Lung microvascular endothelial cell (primary cell): ENCODE data around the gene RBM15B. TPM values are rescaled to one million over a fixed set of nuclear protein-coding genes. Genes with fewer than 3 reads are reported as not detected.
"Not testable (repeated sequence)": the region's sequence is repeated elsewhere in the genome, so short reads cannot be mapped to it uniquely, and the experiment has no call there.

Experiments
- DNase-seq, 2 donors: peaks; one replicate each; pipeline versions ENCODE4 v3.0.0 to v3.0.0-alpha.2; 2010; ENCODE audit warnings: low read depth in 2 of 2
- total RNA-seq: library from RNA; depleted of rRNA; stranded (reverse); fragments of >200 nt; gene quantifications from 2 replicates; pipeline ENCODE4 v1.2.1, GENCODE V29; 2014

Gene RBM15B
- 24.2 and 30.8 TPM in 2 replicates for total RNA-seq

DNA sequence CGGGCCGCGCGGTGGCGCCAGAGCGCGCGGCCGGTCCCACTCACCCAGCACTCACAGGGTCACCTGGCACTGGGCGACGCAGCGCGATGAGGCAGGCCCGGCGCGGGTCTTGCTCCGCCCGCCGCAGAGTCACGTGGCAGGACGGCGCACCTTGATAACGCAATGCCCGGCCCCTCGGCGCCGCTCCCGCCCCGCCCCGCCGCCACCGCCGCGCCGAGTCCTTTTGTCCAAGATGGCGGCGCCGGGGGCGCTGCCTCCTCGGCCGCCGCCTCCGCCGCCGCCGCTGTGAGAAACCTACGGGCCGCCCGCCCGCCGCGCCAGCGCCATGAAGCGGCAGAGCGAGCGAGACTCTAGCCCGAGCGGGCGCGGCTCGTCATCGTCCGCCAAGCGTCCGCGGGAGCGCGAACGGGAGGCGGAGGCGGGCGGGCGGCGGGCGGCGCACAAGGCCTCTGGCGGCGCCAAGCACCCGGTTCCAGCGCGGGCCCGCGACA lies at the start of gene RBM15B:
Gene RBM15B, plus strand, starts transcription at position 211 of the 491 bp plus-strand sequence. Its CDS starts 115 bp downstream, at position 326.
- peak; percentile 97 to 99 for DNase-seq

DNA sequence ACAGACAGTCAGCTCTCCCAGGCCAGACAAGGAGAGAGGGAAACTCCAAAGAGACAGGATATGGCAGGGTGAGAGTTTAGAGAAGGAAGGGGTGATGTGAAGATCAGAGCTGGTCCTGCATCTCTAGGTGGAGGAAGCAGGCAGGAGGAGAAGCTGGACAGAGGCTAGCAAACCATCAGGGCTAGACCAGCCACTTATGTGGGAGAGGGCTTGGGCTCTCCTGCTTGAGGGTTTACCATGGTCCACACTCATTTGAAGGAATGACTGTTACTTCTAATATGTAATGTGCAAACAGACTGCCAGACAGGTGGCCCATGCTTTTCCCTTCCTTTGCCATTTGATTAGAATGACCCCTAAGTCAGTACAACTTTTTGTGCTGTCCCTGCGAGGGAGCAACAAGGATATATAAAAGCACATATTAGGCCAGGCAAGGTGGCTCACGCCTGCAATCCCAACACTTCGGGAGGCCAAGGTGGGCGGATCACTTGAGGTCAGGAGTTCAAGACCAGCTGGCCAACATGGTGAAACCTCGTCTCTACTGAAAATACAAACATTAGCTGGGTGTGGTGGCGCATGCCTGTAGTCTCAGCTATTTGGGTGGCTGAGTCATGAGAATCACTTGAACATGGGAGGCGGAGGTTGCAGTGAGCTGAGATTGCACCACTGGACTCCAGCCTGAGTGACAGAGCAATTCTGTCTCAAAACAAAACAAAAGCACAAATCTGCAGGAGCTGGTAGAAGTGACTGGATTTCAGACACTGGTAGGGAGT lies 47.0 kb upstream of the RBM15B start:
- DNase-seq, result peak in 1 of 2 donors; percentile 32

GRCh38 chr3:51350751-51351150 lies 40.3 kb upstream of the RBM15B start:
- no peak for DNase-seq

DNA sequence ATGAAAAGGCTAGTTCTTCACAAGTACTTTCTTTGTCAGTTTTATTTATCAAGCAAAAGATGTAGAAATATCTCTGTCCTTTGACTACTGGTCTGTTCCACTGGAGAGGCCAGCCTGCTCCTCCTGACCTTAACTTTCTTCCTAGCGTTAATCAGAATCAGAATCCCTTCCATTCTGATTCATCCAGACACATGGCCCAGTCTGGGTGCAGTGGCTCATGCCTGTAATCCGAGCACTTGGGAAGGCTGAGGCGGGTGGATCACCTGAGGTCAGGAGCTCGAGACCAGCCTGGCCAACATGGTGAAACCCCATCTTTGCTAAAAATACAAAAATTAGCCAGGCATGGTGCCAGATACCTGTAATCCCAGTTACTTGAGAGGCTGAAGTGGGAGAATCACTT lies 38.0 kb upstream of the RBM15B start:
- DNase-seq, result no peak

DNA sequence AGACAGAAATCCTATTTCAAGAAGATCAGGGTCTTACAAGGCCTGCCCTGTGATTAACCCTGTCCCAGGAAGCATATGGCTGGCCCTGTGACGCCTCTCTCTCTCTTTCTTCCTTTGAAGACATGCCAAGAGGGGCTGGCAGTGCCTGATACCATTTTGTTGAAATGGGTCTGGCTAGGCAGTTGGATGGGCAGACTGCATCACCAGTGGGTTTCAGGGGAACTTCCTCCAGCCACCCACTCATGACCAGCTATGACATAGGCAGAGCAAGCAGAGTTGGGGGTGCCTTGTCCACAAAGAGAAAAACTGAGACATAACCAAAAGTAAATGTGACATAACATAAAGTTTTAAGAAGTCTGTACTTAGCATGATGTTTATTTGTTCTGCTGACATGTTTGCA lies 37.4 kb upstream of the RBM15B start:
- no peak for DNase-seq

DNA sequence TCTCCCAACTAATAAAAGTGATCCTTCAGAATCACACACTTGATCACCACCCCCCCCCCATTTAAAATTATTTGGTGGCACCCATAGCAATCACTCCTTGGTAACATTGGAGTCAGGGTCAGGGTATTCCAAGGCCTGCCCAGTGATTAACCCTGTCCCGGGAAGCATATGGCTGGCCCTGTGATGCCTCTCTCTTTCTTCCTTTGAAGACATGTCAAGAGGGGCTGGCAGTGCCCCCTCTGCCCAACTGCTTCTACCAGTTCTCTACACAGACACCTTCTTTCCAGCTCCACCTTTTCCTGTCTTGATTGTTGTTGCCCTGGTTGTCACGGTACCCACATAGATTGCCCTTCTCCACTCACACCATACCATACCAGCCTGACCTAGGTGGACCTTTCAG lies 36.9 kb upstream of the RBM15B start:
- DNase-seq, result no peak

DNA sequence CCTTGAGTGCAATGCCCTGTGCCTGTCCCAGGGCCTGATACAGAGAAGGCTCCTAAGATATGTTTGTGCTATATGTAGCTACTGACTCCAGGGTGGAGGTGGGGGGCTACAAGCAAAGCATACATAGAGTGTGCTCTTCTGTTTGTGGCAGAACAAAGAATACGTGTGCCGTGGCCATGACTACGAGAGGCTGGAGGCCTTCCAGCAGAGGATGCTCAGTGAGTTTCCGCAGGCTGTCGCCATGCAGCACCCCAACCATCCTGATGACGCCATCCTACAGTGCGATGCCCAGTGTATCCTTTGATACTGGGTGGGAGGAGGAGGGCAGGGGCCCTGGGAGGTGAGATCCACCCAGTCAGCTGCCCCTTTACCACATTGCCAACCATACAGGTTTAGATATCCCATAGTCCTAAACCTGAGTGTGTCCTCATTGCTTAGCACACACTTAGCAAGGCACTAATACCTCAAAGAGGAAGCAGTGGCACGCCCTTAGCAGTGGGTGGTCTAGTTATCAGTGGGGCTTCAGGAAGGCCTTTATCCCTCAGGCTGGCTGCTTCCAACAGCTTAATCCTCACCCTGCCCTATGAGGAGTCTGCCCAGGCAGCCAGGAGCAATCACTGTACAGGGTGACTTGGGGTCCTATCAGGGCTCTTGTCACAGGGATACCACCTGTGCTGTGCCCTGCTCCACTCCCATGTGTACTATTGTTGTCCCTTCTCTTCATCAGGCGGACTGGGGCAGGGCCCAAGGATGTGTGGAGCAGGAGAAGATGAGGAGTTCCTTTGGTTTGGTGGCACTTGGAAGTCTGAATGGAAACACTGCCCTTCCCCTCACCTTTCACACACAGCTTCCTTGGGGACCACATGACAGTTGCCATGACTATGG lies 36.1 kb upstream of the RBM15B start:
- no peak for DNase-seq

DNA sequence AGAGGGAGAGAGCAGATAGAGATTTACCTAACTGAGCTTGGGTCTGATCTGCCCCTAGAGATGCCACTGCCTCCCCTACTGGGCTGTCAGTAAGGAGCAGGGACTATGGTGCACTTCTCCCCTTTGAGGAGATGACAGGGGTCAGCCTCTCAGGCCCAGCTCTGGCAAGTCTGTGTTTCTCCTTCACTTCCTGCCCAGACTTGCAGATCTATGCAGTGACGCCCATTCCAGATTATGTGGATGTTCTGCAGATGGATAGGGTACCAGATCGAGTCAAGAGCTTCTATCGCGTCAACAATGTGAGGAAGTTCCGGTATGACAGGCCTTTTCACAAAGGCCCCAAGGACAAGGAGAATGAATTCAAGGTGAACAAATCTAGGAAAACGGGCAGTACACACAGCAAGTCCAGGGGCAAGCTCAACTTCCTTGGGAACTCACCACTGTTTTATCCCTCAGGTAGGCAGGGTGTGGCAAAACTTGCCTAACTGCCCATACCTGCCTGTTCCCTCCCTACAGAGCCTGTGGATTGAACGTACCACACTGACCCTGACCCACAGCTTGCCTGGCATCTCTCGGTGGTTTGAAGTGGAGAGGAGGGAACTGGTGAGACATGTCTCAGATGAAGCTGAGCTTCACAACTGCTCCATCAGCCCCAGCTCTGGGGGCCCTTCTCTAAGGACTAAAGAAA lies 35.0 kb upstream of the RBM15B start:
- DNase-seq, result no peak

DNA sequence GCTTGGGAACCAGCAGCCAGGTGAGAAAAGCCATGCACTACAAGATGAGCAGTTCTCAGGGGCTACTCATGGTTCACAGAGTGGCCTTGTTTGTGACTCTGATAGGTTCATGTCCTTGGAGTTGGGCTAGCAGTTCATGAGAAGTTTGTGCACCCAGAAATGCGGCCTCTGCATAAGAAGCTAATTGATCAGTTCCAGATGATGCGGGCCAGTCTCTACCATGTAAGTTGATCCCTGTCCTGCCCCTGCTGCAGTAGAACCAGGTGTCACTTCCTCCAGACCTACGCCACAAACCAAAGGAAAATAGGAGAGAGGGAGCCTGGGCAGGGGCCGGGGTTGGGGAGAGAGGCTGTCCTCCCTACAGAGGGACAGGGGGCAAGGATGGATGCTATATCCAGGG lies 33.2 kb upstream of the RBM15B start:
- DNase-seq, result no peak

- no peak for DNase-seq
Measured at GRCh38 chr3:51358981-51359380, 32.1 kb upstream of the RBM15B start.

GRCh38 chr3:51360806-51361205 lies 30.3 kb upstream of the RBM15B start:
- no peak for DNase-seq

DNA sequence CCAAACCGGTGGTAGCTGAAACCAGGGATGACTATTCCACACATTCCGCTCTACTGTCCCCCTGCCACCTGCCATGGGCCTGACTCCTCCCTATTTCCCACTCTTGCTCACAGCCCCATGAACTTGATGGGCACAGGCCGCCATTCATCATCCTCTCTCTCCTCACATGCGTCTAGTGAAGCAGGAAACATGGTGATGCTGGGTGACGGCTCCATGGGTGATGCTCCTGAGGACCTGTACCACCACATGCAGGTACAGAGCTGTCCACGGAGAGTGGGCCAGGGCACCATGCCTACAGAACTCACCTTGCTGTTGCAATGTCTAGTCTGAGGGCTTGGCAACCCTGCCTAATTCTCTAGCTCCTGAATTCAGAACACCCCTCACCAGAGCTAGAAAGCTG lies 29.3 kb upstream of the RBM15B start:
- DNase-seq, result no peak

DNA sequence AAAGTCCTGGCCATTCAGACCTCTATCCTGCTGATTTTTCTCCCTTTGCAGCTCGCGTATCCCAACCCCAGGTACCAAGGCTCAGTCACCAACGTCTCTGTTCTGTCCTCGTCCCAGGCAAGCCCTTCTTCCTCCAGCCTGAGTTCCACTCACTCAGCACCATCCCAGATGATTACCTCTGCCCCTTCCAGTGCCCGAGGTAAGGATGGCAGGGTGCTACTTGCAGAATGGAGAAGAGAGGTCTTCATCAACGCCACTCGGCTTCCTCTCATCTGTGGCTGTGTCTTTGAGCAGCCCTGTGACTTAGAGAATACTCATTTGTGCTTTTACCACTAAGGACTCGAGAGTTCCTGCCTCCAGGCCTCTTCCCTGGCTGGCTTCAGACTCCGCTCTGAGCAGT lies 28.6 kb upstream of the RBM15B start:
- no peak for DNase-seq

DNA sequence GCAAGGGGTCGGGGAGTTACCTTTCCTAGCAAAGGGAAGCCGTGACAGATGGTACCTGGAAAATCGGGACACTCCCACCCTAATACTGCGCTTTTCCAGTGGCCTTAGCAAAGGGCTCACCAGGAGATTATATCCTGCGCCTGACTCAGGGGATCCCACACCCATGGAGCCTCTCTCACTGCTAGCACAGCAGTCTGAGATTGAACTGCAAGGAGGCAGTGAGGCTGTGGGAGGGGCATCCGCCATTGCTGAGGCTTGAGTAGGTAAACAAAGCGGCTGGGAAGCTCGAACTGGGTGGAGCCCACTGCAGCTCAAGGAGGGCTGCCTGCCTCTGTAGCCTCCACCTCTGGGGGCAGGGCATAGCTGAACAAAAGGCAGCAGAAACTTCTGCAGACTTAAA lies 22.8 kb upstream of the RBM15B start:
- DNase-seq, result not testable (repeated sequence)

DNA sequence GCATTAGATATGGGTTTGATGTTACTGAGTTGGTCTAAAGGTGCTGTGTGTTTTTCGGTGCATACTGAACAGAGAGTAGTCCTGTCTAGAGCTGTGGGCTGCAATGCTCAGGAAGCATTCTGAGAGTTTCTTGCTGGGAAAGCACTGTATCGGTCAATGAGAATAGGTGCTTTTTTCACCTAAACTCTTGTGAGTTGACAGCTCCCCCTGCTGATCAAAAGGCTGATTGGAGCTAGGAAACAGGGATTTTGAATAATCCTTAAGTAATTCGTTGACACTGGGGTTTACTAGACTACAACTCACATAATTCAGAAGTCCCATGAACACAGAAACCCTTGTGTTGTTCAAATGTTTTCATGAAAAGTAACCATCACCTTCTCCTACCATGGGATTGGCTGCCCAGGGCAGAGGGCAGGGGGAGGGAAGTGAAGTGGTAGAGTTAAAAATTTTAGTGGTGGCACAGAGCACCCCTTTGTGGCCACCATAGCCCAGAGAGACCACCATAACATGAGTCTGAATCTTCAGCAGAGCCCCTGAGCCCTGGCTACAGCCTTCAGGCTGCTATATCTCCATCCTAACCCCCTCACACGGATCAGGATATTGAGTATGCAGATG lies 19.0 kb upstream of the RBM15B start:
- peak; percentile 78 to 83 for DNase-seq

DNA sequence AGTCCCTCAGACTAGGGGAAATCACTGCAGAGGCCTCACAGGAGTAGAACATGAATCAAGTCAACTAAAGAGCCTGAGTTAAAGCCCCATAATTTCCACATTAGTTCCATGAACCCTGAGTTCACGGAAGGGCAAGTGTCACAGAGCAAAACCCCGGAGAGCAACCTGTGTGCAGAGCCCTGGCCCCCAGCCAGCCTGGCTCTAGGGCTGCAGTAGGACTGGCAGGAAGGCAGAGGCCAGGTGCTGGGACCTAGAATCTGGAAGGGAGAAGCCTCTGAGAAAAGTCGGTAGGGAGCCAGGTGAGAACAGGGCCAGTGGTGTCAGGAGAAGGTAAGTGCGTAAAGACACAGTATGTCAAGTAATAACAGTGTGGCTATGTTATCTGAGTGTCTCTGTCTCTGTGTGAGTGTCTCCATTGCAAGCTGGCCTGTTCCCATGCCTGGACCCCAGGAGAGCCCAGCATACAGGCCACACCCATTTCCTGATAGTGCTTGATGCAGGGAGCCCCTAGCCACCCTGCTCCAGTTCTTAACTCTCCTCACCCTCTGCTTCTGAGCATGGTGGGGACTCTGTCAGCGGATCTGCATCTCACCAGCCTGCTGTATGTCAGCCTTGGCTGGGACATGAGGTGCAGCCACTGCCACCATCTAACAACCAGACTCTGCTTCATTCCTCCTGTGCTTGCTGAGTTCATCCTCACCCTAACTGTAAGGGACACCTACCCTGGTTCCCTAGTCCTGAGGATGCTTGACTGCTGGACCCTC lies 17.2 kb upstream of the RBM15B start:
- DNase-seq, result no peak

GRCh38 chr3:51374456-51374855 lies 16.6 kb upstream of the RBM15B start:
- no peak for DNase-seq

GRCh38 chr3:51375136-51375535 lies 15.9 kb upstream of the RBM15B start:
- no peak for DNase-seq

- DNase-seq, result no peak
Measured at GRCh38 chr3:51375571-51375970, 15.5 kb upstream of the RBM15B start.

GRCh38 chr3:51378065-51378464 lies 13.0 kb upstream of the RBM15B start:
- no peak for DNase-seq

- DNase-seq, result no peak
Measured at GRCh38 chr3:51378726-51379125, 12.4 kb upstream of the RBM15B start.
